CD4-positive, alpha-beta T cell (primary cell): ENCODE measurements around the gene ARHGAP26. TPM values are rescaled to one million over a fixed set of nuclear protein-coding genes. Genes with fewer than 3 reads are reported as not detected.

Experiments used
- ATAC-seq: fragments of 200-7000 bp; cut with Tn5 transposase; one replicate; pipeline ENCODE4 v1.10.0; 2022; ENCODE audit warnings: mild to moderate bottlenecking; ENCODE audit not compliant: poor library complexity
- CTCF ChIA-PET: fragments of 350-600 bp; sonication (Branson Sonifier 250); formaldehyde crosslinking; loops from one replicate; lab custom pipeline; 2021; ENCODE audit warnings: antibody characterized with exemption, inconsistent platforms; lab: Charles Lee
- POLR2A ChIA-PET: fragments of 350-600 bp; sonication (Branson Sonifier 250); formaldehyde crosslinking; loops from one replicate; lab custom pipeline; 2021; ENCODE audit warnings: antibody characterized with exemption, inconsistent platforms; lab: Charles Lee
- DNase-seq, 14 experiments: peaks; one replicate each; pipeline ENCODE4 v3.0.0-alpha.2; 2013 to 2020; ENCODE audit warnings: mixed read lengths in 2 of 14
- H3K27ac ChIP-seq, 2 donors: one replicate each; pipeline versions ENCODE4 v1.5.1 to v1.7.0; 2013; ENCODE audit warnings: low read length in 2 of 2, low read depth in 1 of 2, mild to moderate bottlenecking in 1 of 2
- H3K27me3 ChIP-seq, 2 experiments: 1 replicate in 1 of 2; 2 replicates in 1 of 2; pipeline versions ENCODE4 v1.6.1 to v1.7.0; 2013; ENCODE audit warnings: low read length in 2 of 2, control low read depth in 1 of 2, mild to moderate bottlenecking in 1 of 2, moderate library complexity in 1 of 2; ENCODE audit not compliant: insufficient read depth in 2 of 2, control insufficient read depth in 1 of 2
- H3K36me3 ChIP-seq: one replicate; pipeline ENCODE4 v1.6.1; 2013; ENCODE audit warnings: low read length, control low read depth; ENCODE audit not compliant: insufficient read depth
- H3K4me1 ChIP-seq: one replicate; pipeline ENCODE4 v1.6.1; 2013; ENCODE audit warnings: low read length, control low read depth; ENCODE audit not compliant: insufficient read depth
- H3K4me3 ChIP-seq: one replicate; pipeline ENCODE4 v1.5.1; 2013; ENCODE audit warnings: mild to moderate bottlenecking, low read length, moderate library complexity
- H3K9me3 ChIP-seq, 2 experiments: 1 replicate in 1 of 2; 2 replicates in 1 of 2; pipeline versions ENCODE4 v1.6.1 to v1.7.0; 2013; ENCODE audit warnings: low read length in 2 of 2, mild to moderate bottlenecking in 2 of 2, control low read depth in 1 of 2, moderate library complexity in 1 of 2; ENCODE audit not compliant: control insufficient read depth in 1 of 2, insufficient read depth in 1 of 2
- H3K27ac Mint-ChIP-seq: one replicate; pipeline ENCODE4 v1.8.0; 2020; ENCODE audit warnings: mixed read lengths
- H3K27me3 Mint-ChIP-seq: one replicate; pipeline ENCODE4 v1.8.0; 2021; ENCODE audit warnings: mixed read lengths
- H3K36me3 Mint-ChIP-seq: one replicate; pipeline ENCODE4 v1.8.0; 2021; ENCODE audit warnings: low read depth, mixed read lengths
- H3K4me1 Mint-ChIP-seq: one replicate; pipeline ENCODE4 v1.8.0; 2021; ENCODE audit warnings: low read depth, mixed read lengths
- H3K4me3 Mint-ChIP-seq: one replicate; pipeline ENCODE4 v1.8.0; 2020; ENCODE audit warnings: mild to moderate bottlenecking, mixed read lengths
- H3K9me3 Mint-ChIP-seq: one replicate; pipeline ENCODE4 v1.8.0; 2020; ENCODE audit warnings: mixed read lengths
- intact Hi-C, 2 experiments: fragments of 100-400 bp; cut with DNase I in 1 of 2; cut with micrococcal nuclease in 1 of 2; formaldehyde crosslinking; loops; one replicate each; pipeline versions ENCODE4 v1.15.1 to v1.9.0; 2023 to 2025; cut with DNase I, micrococcal nuclease
- total RNA-seq, 174 experiments: library from RNA in 2 of 174; stranded (reverse) in 2 of 174; gene quantifications; one replicate each; pipeline ENCODE4 v1.2.3 and lab custom pipeline; 2021 to 2026
- TF ChIP-seq, protein P1 (sequence below): fragments of 200-600 bp; IDR thresholded peaks from one replicate; pipeline ENCODE4 v1.8.0; 2022; ENCODE audit warnings: antibody characterized with exemption, mild to moderate bottlenecking

The ARHGAP26 gene
- total RNA-seq, 2 experiments from 2014 or later, result 24.9 to 27.3 TPM

DNA sequence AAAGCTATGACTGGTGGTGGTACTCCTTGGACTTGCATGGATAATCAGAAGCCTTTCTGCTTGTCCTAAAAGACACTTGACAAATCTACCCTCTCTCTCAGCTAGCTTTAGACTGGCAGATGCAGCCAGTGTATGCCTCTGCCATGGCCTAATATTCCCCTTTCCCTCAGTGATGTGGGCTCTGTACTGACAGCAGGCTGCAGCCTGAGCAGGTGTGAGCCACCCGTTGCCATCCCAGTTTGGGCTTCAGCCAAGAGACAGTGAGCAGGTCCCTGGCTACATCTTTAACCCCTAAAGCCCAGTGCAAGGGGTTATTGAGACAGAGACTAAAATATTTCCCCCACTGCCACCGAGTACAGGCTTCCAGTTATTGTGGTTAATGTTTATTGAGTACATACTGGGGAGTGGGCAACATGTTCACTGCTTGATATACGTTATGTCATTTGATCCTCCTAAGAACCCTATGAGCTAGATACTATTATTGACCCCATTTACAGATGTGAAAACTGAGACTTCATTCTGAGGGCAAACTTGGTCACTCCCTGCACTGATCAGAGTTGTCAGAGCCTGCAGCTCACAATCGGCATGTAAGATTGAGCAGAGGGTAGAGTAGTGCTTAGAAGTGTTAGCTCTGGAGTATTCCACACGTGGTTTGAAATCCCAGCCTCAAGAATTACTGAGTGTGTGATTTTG lies 254.2 kb downstream of the ARHGAP26 start:
- Histone ChIP-seq H3K4me1 (peaks cover 15% of the 10 kb centered on the region), H3K36me3 (no peaks in the 10 kb centered on the region), H3K9me3 (no peaks in the 10 kb centered on the region), H3K27me3 (no peaks in the 10 kb centered on the region), H3K4me3 (no peak overlapping the region), H3K27ac (no peak overlapping the region)
- Mint-ChIP-seq H3K4me1 (peaks cover 31% of the 10 kb centered on the region), H3K27me3 (no peaks in the 10 kb centered on the region), H3K9me3 (no peaks in the 10 kb centered on the region), H3K36me3 (no peaks in the 10 kb centered on the region), H3K4me3 (no peak overlapping the region), H3K27ac (no peak overlapping the region)
- TF ChIP-seq, protein P1, sequence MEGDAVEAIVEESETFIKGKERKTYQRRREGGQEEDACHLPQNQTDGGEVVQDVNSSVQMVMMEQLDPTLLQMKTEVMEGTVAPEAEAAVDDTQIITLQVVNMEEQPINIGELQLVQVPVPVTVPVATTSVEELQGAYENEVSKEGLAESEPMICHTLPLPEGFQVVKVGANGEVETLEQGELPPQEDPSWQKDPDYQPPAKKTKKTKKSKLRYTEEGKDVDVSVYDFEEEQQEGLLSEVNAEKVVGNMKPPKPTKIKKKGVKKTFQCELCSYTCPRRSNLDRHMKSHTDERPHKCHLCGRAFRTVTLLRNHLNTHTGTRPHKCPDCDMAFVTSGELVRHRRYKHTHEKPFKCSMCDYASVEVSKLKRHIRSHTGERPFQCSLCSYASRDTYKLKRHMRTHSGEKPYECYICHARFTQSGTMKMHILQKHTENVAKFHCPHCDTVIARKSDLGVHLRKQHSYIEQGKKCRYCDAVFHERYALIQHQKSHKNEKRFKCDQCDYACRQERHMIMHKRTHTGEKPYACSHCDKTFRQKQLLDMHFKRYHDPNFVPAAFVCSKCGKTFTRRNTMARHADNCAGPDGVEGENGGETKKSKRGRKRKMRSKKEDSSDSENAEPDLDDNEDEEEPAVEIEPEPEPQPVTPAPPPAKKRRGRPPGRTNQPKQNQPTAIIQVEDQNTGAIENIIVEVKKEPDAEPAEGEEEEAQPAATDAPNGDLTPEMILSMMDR, result no peak
- no peak for ATAC-seq
- ChIA-PET POLR2A (interaction anchor here (0.6 kb wide), 1 partner anchor 18 kb away, joined by 3 read pairs; no protein-coding TSS in a partner anchor), CTCF (no interaction called here)
- no peak for DNase-seq
- intact Hi-C loops, result no loop called here

DNA sequence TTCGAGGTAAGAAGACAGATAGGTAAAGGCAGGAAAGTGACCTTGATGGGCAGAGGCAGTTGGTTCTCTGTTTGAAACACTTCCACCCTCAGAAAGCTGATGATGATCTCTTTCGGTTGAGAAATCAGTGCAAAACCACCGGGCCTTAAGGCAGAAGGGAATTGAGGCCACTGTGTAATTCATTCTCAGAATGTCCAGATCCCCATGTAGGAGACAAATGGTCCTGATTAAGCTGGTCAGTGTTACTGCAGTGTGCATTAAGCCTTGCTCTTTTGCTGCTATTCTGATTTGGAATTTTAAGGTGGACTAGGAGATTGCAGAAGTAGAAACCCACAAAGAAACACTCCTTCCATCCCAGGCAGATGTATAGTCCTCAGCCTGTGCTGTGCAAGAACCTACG lies 255.2 kb downstream of the ARHGAP26 start:
- intact Hi-C loops, result no loop called here
- H3K9me3 Mint-ChIP-seq, result no peaks in the 10 kb centered on the region
- Histone ChIP-seq H3K27ac (no peak overlapping the region), H3K4me3 (no peak overlapping the region), H3K36me3 (no peaks in the 10 kb centered on the region), H3K4me1 (peaks cover 24% of the 10 kb centered on the region), H3K9me3 (no peaks in the 10 kb centered on the region), H3K27me3 (no peaks in the 10 kb centered on the region)
- H3K36me3 Mint-ChIP-seq, result no peaks in the 10 kb centered on the region
- ChIA-PET POLR2A (no interaction called here), CTCF (no interaction called here)
- DNase-seq (no peak), ATAC-seq (no peak)
- H3K27me3 Mint-ChIP-seq, result no peaks in the 10 kb centered on the region
- no peak overlapping the region for H3K4me3 Mint-ChIP-seq
- TF ChIP-seq, protein P1, result no peak
- peaks cover 41% of the 10 kb centered on the region for H3K4me1 Mint-ChIP-seq
- H3K27ac Mint-ChIP-seq, result no peak overlapping the region

DNA sequence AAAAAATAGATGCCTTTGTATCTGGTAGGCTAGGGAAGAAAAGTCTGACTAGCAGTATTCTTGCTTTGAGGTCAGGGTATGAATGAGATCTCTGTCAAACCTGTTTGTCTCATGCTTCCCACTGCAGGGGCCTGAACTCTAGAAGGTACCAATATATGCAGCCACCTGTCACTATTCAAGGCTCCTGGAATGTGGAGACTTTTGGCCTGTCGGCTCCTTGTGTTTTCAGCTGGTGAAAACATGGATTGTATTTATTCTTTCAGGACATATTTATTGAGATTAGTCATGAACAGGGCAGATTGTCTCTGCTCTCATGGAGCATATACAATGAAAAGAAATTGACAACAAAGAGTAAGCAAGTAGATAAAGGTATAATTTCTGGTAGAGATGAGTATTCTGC lies 255.8 kb downstream of the ARHGAP26 start:
- H3K9me3 ChIP-seq, result no peaks in the 10 kb centered on the region
- POLR2A ChIA-PET, result no interaction called here
- H3K27ac ChIP-seq, result no peak overlapping the region
- H3K27me3 ChIP-seq, result no peaks in the 10 kb centered on the region
- no peak for DNase-seq
- Mint-ChIP-seq H3K4me1 (peaks cover 47% of the 10 kb centered on the region), H3K27me3 (no peaks in the 10 kb centered on the region), H3K36me3 (no peaks in the 10 kb centered on the region), H3K27ac (no peak overlapping the region), H3K9me3 (no peaks in the 10 kb centered on the region), H3K4me3 (no peak overlapping the region)
- H3K4me3 ChIP-seq, result no peak overlapping the region
- intact Hi-C loops, result no loop called here
- TF ChIP-seq, protein P1, result no peak
- CTCF ChIA-PET, result interaction anchor here (1.4 kb wide), 1 partner anchor 23 kb away, joined by 3 read pairs; no protein-coding TSS in a partner anchor
- peaks cover 30% of the 10 kb centered on the region for H3K4me1 ChIP-seq
- no peaks in the 10 kb centered on the region for H3K36me3 ChIP-seq
- ATAC-seq, result no peak
